ENCODE data around the gene VPS25.
"Not testable (repeated sequence)": the region's sequence is repeated elsewhere in the genome, so short reads cannot be mapped to it uniquely, and the experiment has no call there.

Gene VPS25

GRCh38 chr17:42769964-42770363 is 3.3 kb upstream of the VPS25 start:
- DNase-seq = not testable (repeated sequence)

DNA sequence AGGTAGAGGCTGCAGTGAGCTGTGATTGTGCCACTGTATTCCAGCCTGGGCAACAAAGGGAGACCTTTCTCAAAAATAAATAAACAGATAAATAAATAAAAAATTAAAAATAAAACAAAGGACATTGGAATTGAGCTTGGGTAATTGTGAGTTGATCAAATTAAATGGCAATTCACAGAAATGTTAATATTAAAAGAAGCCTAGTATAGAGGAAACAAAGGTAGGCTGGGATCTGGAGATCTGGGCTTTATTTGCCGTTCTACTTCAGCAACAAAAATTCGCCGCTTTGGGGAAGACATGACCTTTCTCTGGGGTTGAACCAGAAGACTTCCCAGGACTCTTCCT is 332 bp upstream of the VPS25 start:
- DNase-seq = no peak

DNA sequence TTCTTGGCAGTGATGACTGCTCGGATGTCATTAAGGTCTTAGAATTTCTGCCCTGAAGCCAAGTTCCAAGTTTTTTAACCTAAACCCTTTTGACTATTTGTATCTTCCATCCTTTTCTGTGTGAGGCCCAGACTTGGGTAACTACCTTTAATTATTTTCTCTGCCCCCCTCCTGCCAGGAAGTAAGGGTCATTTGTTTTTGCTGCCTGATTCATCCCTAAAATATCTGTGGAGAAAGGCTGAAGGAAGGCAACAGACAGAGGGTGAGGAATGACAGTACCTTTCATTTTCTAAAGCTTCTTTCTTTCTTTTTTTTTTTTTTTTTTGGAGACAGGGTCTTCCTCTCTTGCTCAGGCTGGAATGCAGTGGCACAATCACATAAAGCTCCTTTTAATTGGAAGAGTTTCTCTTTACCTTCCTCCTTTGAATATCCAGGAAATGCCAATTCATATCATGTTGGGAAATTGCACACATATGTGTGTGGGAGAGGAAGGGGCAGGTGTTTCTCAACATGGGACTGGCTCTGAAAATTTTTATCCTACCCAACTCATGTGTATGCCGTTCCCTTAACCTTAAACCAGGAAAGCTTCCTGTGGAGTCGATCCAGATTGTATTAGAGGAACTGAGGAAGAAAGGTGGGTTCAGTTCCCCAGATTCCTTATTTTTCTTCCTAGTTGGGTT is 957 bp downstream of the VPS25 start:
- no peak for DNase-seq

DNA sequence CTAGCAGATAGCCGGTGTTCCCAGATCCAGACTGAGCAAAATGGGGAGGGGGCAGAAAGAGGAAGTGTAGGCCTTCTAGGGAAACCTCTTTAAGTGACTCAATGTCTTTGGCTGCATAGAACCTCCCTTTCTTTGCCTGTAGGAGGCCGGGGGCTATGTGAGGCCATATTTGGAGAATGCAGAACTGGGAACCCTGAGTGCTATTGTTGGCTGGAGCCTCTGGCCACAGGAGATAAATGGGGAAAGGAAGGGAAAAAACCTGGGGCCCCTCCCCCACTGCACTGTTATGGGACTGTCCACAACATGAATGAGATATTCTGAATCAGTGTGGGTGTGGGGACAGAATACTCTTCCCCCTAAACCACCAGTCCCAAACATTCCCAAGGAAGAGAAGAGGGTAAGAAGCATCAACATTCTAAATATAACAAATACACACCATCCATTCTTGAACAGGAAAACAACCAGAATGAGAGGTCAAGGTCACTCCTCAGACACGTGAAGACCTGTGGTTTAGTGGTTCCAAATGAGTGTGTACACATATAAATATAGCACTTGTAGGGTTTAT is 2.4 kb downstream of the VPS25 start:
- no peak for DNase-seq

- no peak for DNase-seq
These were observed 5.3 kb downstream of the VPS25 start for GRCh38 chr17:42778570-42778969.

- DNase-seq = no peak
These were observed 6.2 kb downstream of the VPS25 start for GRCh38 chr17:42779304-42779935.

GRCh38 chr17:42779936-42780850 is 6.9 kb downstream of the VPS25 start, which contains the start of gene WNK4:
WNK4 (plus strand) TSS chr17:42780610; CDS start chr17:42780699, 89 bp downstream.
- DNase-seq = peak in 1 of 2 experiments; percentile 26

DNA sequence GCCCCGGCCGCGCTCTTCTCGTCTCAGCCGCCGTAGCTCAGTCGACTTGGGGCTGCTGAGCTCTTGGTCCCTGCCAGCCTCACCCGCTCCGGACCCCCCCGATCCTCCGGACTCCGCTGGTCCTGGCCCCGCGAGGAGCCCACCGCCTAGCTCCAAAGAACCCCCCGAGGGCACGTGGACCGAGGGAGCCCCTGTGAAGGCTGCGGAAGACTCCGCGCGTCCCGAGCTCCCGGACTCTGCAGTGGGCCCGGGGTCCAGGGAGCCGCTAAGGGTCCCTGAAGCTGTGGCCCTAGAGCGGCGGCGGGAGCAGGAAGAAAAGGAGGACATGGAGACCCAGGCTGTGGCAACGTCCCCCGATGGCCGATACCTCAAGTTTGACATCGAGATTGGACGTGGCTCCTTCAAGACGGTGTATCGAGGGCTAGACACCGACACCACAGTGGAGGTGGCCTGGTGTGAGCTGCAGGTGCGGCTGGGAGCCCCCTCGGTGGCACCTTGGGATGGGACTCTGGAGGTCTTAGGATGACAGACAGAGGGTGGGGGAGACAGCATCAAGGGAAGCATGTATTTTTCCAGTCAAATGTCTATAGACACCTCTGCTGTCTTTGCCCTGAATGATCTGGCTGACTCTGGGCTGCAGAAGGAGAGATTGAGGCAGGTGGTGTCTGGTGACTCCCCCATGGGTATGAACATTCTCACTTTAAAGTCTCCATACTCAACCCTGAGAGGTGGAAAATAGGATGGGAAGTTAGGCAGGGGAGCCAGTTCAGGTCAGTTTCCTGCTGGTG is 7.8 kb downstream of the VPS25 start:
- DNase-seq = peak in 1 of 2 experiments; percentile 33

DNA sequence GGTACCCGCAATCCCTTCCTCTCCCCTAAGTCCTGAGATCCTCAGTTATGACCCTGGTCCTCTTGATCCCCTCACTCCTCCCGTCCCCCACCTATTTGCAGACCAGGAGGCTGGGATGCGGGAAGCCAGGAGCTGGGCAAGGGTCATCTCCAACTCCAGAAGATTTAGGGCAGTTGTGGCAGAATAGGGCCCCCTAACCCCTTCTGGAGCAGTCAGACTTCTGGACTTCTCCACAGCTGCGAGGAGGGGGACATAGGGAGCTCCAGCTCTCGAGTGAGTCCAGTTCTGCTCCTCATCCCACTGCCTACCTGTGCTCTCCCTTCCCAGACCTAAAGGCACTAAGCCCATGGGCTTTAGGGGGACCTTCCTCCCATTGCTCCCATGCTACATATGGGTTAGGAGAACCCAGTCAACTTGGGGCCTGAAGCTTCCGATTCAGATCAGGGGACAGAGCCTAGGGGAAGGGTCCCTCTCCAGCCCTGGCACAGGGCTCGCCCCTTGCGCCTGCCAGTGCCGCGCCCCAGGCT is 8.5 kb downstream of the VPS25 start:
- peak in 1 of 2 experiments; percentile 23 for DNase-seq

- no peak for DNase-seq
These were observed 9.2 kb downstream of the VPS25 start for GRCh38 chr17:42782166-42783061.

DNA sequence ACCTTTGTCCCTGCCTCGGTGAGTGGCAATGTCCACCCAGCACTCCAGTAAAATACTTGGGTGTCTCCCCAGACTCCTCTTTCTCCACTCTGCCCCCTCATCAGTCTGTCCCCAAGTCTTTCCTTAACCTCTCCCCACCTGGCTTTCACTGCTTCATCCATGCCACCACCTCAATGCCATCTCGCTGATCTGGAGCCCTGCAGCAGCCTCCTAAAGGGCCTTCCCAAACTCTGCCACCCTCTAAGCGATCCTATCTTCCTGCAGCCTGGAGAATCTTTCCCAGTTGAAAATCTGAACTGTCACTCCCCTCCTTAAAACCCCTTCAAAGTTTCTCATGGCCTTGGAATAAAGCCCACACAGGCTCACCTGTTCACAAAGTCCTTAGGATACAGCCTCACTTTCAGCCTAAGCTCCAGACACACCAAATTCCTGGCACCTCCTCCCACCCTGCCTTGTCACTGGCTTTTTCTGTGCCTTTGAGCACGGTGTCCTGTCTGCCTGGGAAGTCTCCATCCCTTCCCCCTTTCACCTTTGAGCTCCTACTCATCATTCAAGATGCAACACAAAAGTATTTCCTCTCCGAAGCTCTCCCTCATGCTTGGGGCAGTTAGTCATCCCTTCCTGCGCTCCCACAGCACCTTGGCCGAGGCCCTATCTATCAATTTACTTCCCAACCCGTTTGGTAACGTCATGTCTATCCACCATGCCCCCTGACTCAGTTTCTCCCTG is 10.0 kb downstream of the VPS25 start:
- peak in 1 of 2 experiments; percentile 24 for DNase-seq

- no peak for DNase-seq
These were observed 10.5 kb downstream of the VPS25 start for GRCh38 chr17:42783791-42784138.

DNA sequence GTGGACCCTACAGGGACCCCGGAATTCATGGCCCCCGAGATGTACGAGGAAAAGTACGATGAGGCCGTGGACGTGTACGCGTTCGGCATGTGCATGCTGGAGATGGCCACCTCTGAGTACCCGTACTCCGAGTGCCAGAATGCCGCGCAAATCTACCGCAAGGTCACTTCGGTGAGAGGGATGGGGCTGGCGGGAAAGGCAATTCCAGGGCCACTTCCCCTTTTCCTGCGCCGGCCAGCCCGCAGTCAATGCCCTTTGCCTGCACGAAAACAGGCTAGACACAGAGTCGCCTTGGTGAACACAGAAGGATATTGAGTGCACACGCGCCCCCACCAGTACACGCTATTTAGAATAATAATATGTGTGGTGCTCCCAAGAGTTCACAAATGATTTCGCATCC is 11.2 kb downstream of the VPS25 start:
- DNase-seq = peak in 1 of 2 experiments; percentile 22

DNA sequence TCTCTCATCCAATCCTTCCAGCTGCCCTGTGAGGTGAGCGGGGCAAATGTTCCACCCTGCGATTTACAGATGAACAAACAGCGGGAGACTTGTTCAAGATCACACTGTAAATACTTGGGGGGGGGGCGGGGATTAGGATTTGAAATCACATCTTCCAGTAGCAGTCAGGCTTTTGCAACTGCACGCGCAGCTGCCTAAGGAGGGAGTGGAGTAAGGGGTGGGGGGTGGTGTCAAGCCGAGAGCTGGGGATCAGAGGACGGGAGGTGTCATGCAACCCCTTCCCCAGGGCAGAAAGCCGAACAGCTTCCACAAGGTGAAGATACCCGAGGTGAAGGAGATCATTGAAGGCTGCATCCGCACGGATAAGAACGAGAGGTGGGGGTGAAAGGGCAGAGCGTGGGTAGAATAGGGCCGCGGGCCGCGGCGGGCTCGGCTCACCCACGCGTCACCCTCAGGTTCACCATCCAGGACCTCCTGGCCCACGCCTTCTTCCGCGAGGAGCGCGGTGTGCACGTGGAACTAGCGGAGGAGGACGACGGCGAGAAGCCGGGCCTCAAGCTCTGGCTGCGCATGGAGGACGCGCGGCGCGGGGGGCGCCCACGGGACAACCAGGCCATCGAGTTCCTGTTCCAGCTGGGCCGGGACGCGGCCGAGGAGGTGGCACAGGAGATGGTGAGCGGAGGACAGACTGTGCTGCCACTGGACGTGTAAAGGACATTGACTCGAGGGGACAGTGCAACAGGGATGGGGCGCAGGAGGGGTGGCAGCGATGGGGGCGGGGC is 11.8 kb downstream of the VPS25 start:
- peak in 1 of 2 experiments; percentile 35 for DNase-seq

- no peak for DNase-seq
These were observed 14.0 kb downstream of the VPS25 start for GRCh38 chr17:42787266-42787665.

DNA sequence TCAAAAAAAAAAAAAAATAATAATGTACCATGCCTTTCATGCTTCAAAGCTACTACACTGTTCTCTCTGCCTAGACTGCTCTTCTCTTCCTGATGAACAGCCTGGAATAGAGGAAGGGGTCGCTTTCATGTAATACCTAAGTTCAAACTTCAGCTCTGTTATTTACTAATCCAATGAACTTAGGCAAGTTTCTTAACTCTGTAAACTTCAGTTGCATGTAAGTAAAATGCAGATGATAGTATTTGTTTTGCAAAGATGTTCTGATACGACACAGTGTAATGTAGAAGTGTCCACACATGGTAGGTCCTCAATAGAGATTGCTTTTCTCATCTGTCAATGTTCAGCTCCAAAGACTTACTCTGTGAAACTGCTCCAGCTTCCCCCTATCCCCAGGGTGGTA is 18.7 kb downstream of the VPS25 start:
- DNase-seq = no peak

GRCh38 chr17:42792545-42792944 is 19.3 kb downstream of the VPS25 start:
- no peak for DNase-seq

- no peak for DNase-seq
These were observed 21.8 kb downstream of the VPS25 start for GRCh38 chr17:42795061-42795460.

DNA sequence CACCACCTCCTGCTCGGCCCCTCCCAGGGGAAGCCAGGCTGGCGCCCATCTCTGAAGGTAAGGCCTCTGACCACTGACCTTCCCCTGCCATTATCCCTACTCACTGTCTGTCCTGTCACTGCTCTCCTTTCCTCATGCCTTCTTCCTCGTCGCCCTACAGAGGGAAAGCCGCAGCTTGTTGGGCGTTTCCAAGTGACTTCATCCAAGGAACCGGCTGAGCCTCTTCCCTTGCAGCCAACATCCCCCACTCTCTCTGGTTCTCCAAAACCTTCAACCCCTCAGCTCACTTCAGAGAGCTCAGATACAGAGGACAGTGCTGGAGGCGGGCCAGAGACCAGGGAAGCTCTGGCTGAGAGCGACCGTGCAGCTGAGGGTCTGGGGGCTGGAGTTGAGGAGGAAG is 22.2 kb downstream of the VPS25 start:
- no peak for DNase-seq
